GM23248 (cell line): ENCODE measurements around the gene MACROD2. TPM values are rescaled to one million over a fixed set of nuclear protein-coding genes. Genes with fewer than 3 reads are reported as not detected.
A peak's percentile ranks its signal among the peaks of the same experiment; 100 is the strongest.

ENCODE experiments used
- DNase-seq: peaks from one replicate; pipeline ENCODE4 v3.0.0-alpha.2; 2015
- H2AFZ ChIP-seq: fragments of 200-600 bp; sonication (generic); 2 replicates; pipeline ENCODE4 v1.6.1; 2016; ENCODE audit warnings: antibody characterized with exemption
- H3F3A ChIP-seq: fragments of 200-600 bp; sonication (generic); 2 replicates; pipeline ENCODE4 v1.6.1; 2016; ENCODE audit warnings: mild to moderate bottlenecking, antibody characterized with exemption, mixed run types; ENCODE audit not compliant: insufficient read depth
- H3K27ac ChIP-seq: fragments of 200-600 bp; sonication (generic); 2 replicates; pipeline ENCODE4 v1.5.1; 2016; ENCODE audit warnings: mild to moderate bottlenecking
- H3K27me3 ChIP-seq: fragments of 200-600 bp; sonication (generic); replicated peaks from 2 replicates; pipeline ENCODE4 v1.6.1; 2016; ENCODE audit warnings: mild to moderate bottlenecking; ENCODE audit not compliant: insufficient read depth
- H3K36me3 ChIP-seq: fragments of 200-600 bp; sonication (generic); 2 replicates; pipeline ENCODE4 v1.6.1; 2016; ENCODE audit warnings: low read depth, mild to moderate bottlenecking
- H3K4me1 ChIP-seq: fragments of 200-600 bp; sonication (generic); 2 replicates; pipeline ENCODE4 v1.6.1; 2016; ENCODE audit warnings: mild to moderate bottlenecking; ENCODE audit not compliant: insufficient read depth
- H3K4me2 ChIP-seq: fragments of 200-600 bp; sonication (generic); one replicate; pipeline ENCODE4 v1.6.1; 2016; ENCODE audit warnings: mild to moderate bottlenecking; ENCODE audit not compliant: unreplicated experiment
- H3K4me3 ChIP-seq: fragments of 200-600 bp; sonication (generic); 2 replicates; pipeline ENCODE4 v1.5.1; 2016; ENCODE audit warnings: mild to moderate bottlenecking
- H3K79me2 ChIP-seq: fragments of 200-600 bp; sonication (generic); 2 replicates; pipeline ENCODE4 v1.6.1; 2016; ENCODE audit warnings: mild to moderate bottlenecking; ENCODE audit not compliant: insufficient read depth
- H3K9ac ChIP-seq: fragments of 200-600 bp; sonication (generic); 2 replicates; pipeline ENCODE4 v1.6.1; 2016; ENCODE audit warnings: mild to moderate bottlenecking
- H3K9me2 ChIP-seq: fragments of 200-600 bp; sonication (generic); 2 replicates; pipeline ENCODE4 v1.6.1; 2016; ENCODE audit warnings: mixed run types, mild to moderate bottlenecking, moderate library complexity; ENCODE audit not compliant: insufficient read depth
- H3K9me3 ChIP-seq: fragments of 200-600 bp; sonication (generic); one replicate; pipeline ENCODE4 v1.6.1; 2017; ENCODE audit warnings: low read depth
- H4K20me1 ChIP-seq: fragments of 200-600 bp; sonication (generic); 2 replicates; pipeline ENCODE4 v1.6.0; 2016; ENCODE audit not compliant: insufficient read depth
- EZH2 ChIP-seq: fragments of 200-600 bp; sonication (generic); IDR thresholded peaks from 2 replicates; pipeline ENCODE4 v1.6.1; 2018; ENCODE audit warnings: antibody characterized with exemption, mild to moderate bottlenecking; ENCODE audit not compliant: insufficient read depth, poor library complexity, severe bottlenecking
- EZH2phosphoT487 ChIP-seq: fragments of 200-600 bp; sonication (generic); IDR thresholded peaks from 2 replicates; pipeline ENCODE4 v1.6.1; 2018; ENCODE audit warnings: antibody characterized with exemption, moderate library complexity, mild to moderate bottlenecking, low read depth; ENCODE audit not compliant: insufficient read depth
- WGBS, 2 experiments: methylation state at CpG; one replicate each; pipeline ENCODE4 v1.1.6; 2015 to 2017; ENCODE audit warnings: low lambda C conversion rate in 2 of 2, low coverage in 1 of 2; ENCODE audit errors: missing lambda C conversion rate in 2 of 2; 5-methylcytosine and 5-hydroxymethylcytosine counted together
- in situ Hi-C: fragments of 300-500 bp; cut with MboI; formaldehyde crosslinking; loops from 2 replicates; pipeline ENCODE4 v1.15.0; 2020
- polyA plus RNA-seq: library from polyadenylated mRNA; unstranded; fragments of >200 nt; fragmentation: Nextera tagmentation; extraction: Ambion mirVana; gene quantifications from 2 replicates; pipeline ENCODE4 v1.2.1, GENCODE V29; 2016
- total RNA-seq: library from RNA; depleted of rRNA; stranded (reverse); fragments of >200 nt; shearing (Covaris generic); gene quantifications from 2 replicates; pipeline ENCODE4 v1.2.3, GENCODE V29; 2014

The MACROD2 gene
- total and polyA plus RNA-seq, 2 experiments from 2014 or later: 1.1 to 3.1 TPM

GRCh38 chr20:15814360-15814759 lies 1819.0 kb downstream of the MACROD2 start:
- no peak for TF ChIP-seq EZH2phosphoT487
- TF ChIP-seq EZH2: no peak
- Histone ChIP-seq H3K9ac (no peak overlapping the region), H3K4me2 (no peak overlapping the region), H3K9me3 (no peaks in the 10 kb centered on the region), H4K20me1 (no peaks in the 10 kb centered on the region), H3K36me3 (no peaks in the 10 kb centered on the region), H3K27ac (no peak overlapping the region), H2AFZ (no peak overlapping the region), H3K4me3 (no peak overlapping the region), H3K27me3 (no peaks in the 10 kb centered on the region), H3K9me2 (no peaks in the 10 kb centered on the region), H3F3A (0 out of 2 replicates have a peak, but pooled peaks cover 4% of the 10 kb centered on the region), H3K79me2 (no peaks in the 10 kb centered on the region), H3K4me1 (peaks cover 6% of the 10 kb centered on the region)
- in situ Hi-C loops: no loop called here
- DNase-seq: no peak

DNA sequence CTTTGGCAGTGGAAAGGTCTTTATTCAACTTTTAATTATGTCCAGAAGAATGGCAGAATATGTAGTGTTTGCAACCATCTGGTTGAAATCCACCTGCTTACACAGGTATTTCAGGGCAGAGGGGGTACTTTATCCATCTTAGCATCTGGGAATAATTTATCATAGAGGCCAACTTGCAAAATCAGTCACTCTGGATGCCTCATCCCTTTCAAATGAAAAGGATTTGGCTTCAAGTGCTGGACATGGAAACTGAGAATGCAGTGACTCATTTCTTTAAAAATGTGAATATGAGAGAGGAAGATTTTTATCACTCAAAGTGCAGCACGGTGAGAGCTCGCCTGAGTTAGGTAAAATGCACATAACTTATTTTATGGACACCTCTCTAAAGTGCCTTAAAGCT lies 1819.6 kb downstream of the MACROD2 start:
- H3K36me3 ChIP-seq: no peaks in the 10 kb centered on the region
- no peak overlapping the region for H3K27ac ChIP-seq
- no peak overlapping the region for H2AFZ ChIP-seq
- WGBS, 2 experiments: 0 to 6% methylated on average over 2 of the region's 2 CpGs
- 0 out of 2 replicates have a peak, but pooled peaks cover 4% of the 10 kb centered on the region for H3F3A ChIP-seq
- in situ Hi-C loops: no loop called here
- H3K4me3 ChIP-seq: no peak overlapping the region
- no peak overlapping the region for H3K9ac ChIP-seq
- no peaks in the 10 kb centered on the region for H3K79me2 ChIP-seq
- peaks cover 6% of the 10 kb centered on the region for H3K4me1 ChIP-seq
- H4K20me1 ChIP-seq: no peaks in the 10 kb centered on the region
- TF ChIP-seq EZH2 (no peak), EZH2phosphoT487 (no peak)
- H3K9me3 ChIP-seq: no peaks in the 10 kb centered on the region
- peak overlapping the region; percentile 44 for H3K4me2 ChIP-seq
- H3K9me2 ChIP-seq: no peaks in the 10 kb centered on the region
- no peaks in the 10 kb centered on the region for H3K27me3 ChIP-seq
- peak; percentile 65 for DNase-seq

DNA sequence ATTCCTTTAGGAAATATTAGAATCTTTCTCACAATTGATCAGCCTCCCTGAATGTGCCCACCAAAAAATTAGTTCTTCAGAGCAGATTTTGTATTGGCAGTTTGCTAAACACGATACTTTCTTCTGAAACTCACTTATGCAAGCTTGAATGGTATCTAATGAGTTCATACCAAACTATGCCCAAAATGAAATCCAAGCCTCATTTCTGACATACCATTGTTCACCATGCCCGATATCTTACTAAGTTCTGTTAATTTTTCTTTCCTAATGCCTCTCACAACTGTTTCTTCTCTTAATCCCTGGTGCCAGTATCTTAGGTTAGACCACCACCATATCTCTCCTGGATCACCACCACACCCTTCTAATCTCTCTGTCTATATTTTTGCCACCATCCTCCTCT lies 1822.0 kb downstream of the MACROD2 start:
- Histone ChIP-seq H3F3A (0 out of 2 replicates have a peak, but pooled peaks cover 4% of the 10 kb centered on the region), H3K4me3 (no peak overlapping the region), H3K4me2 (no peak overlapping the region), H3K9ac (no peak overlapping the region), H3K36me3 (no peaks in the 10 kb centered on the region), H3K79me2 (no peaks in the 10 kb centered on the region), H3K4me1 (peaks cover 6% of the 10 kb centered on the region), H3K27me3 (no peaks in the 10 kb centered on the region), H4K20me1 (no peaks in the 10 kb centered on the region), H3K9me3 (no peaks in the 10 kb centered on the region), H3K9me2 (no peaks in the 10 kb centered on the region), H3K27ac (no peak overlapping the region), H2AFZ (no peak overlapping the region)
- 40 to 45% methylated on average over 2 of the region's 2 CpGs for WGBS, 2 experiments
- in situ Hi-C loops: no loop called here
- DNase-seq: no peak
- TF ChIP-seq EZH2 (no peak), EZH2phosphoT487 (no peak)

DNA sequence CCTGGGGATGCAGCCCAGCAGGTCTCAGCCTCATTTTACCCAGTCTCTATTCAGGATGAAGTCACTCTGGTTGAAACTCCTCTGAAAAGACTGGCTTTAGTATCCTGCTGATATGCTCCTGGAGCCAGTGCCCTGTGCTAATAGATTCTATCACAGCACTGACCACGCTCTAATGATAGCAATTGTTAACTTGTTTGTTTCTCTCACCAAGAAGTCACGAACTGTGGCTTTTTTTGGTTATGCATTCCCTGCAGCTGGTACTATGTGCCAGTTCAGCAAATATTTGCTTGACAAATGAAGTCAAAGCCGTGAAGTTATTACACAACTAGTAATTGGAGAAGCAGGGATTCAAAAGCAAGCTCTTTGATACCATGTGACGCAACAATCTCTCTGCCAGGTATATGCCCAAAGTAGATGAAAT lies 1823.3 kb downstream of the MACROD2 start:
- Histone ChIP-seq H3K36me3 (no peaks in the 10 kb centered on the region), H3K9me2 (no peaks in the 10 kb centered on the region), H3F3A (0 out of 2 replicates have a peak, but pooled peaks cover 4% of the 10 kb centered on the region), H3K4me1 (peaks cover 6% of the 10 kb centered on the region), H3K4me3 (no peak overlapping the region), H3K9ac (no peak overlapping the region), H2AFZ (no peak overlapping the region), H3K27me3 (no peaks in the 10 kb centered on the region), H4K20me1 (no peaks in the 10 kb centered on the region), H3K27ac (no peak overlapping the region), H3K4me2 (no peak overlapping the region), H3K79me2 (no peaks in the 10 kb centered on the region), H3K9me3 (no peaks in the 10 kb centered on the region)
- WGBS, 2 experiments: 59 to 65% methylated on average over 4 of the region's 4 CpGs
- DNase-seq: no peak
- in situ Hi-C loops: no loop called here
- TF ChIP-seq EZH2: no peak
- TF ChIP-seq EZH2phosphoT487: no peak

DNA sequence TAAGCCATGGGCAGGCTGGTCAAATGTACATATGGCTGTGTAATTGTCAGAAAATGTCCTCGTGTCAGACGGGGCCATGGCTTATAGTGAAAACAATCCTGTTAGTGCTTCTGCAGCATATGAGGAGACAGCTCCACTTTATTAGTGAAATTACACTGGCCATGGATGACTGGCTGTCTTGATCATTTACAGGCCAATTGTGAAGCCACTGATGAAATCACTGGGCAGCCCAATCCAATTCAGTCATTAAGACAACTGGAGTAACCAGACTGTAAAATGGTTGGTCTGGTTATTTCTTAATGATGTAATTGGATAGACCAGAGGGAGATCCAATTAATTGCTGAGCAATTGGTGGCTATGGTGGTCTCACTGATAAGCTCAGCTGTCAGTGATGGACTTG lies 1828.4 kb downstream of the MACROD2 start:
- Histone ChIP-seq H3K9me3 (no peaks in the 10 kb centered on the region), H3K9ac (no peak overlapping the region), H3K9me2 (no peaks in the 10 kb centered on the region), H3K36me3 (no peaks in the 10 kb centered on the region), H3F3A (no peaks in the 10 kb centered on the region), H3K27me3 (no peaks in the 10 kb centered on the region), H2AFZ (no peak overlapping the region), H3K4me3 (no peak overlapping the region), H3K79me2 (no peaks in the 10 kb centered on the region), H4K20me1 (no peaks in the 10 kb centered on the region), H3K27ac (no peak overlapping the region), H3K4me2 (no peak overlapping the region), H3K4me1 (no peaks in the 10 kb centered on the region)
- TF ChIP-seq EZH2 (no peak), EZH2phosphoT487 (no peak)
- 49% methylated on average over 2 of the region's 2 CpGs for WGBS, 2 experiments
- in situ Hi-C loops: no loop called here
- DNase-seq: no peak
